ENCODE data around the gene OLAH.

Gene OLAH

DNA sequence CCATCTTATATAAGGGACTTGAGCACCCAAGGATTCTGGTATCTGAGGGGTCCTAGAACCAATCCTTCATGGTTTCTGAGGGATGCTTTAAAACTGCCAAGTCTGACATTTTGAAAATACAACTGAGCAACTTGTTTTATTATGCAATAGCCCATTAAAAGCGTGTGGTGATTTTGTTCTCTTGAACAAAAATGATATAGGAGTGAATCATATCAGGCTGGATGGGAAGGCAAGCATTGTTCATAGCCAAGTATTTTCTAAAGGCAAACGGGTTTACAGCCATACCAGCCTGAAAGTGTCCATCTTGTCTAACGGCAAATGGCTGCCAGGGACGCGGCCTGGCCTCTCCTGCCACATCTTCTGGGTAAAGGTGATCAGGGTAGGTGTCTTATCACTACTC, 76.8 kb downstream of the OLAH start:
- FAIRE-seq (no peak), DNase-seq (ENCODE audit: extremely low spot score, insufficient read length, low read depth) (no peak)

DNA sequence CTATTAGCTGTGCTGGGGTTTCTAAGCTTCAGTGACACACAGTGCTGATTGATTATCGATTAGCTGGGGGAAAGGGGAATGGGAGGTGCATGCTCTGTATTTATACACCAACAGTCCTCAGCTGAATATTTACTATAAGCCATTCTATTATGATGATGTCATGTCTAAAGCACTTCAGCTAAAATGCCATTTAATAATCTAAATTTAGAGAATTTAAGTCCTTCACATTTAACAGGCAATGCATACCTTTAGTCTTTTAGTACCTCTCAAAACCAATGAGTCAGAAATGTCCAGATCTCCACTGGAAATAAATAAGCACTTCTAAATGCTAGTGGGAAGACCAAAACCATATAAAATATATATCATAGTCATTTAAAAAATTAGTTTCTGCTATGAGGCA, 78.0 kb downstream of the OLAH start:
- FAIRE-seq, result no peak
- DNase-seq (ENCODE audit: extremely low spot score, insufficient read length, low read depth), result no peak

DNA sequence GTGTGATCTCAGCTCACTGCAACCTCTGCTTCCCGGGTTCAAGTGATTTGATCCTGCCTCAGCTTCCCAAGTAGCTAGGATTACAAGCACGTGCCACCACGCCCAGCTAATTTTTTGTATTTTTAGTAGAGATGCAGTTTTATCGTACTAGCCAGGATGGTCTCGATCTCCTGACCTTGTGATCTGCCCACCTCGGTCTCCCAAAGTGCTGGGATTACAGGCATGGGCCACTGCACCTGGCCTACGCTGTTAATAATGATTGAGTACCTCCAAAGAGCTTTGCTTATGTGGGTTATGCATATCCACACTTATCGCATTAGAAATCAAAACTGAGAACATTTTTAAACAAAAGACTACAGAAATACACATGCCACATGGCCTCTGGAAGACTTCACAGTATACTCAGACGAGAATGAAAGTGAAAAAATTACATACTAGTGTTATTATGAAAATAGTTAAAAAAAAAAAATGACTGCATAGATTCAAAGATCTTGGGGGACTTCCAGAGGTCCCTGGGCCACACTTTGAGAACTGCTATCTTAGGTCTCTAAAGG, 78.8 kb downstream of the OLAH start:
- peak; percentile 59 for FAIRE-seq
- DNase-seq (ENCODE audit: extremely low spot score, insufficient read length, low read depth), result peak; percentile 28

Data from GM18507 (cell line).